Measurements from ENCODE around the gene RCAN1. TPM values are rescaled to one million over a fixed set of nuclear protein-coding genes. Genes with fewer than 3 reads are reported as not detected.

RCAN1 gene
- total and polyA plus RNA-seq, 2 of the 8 experiments (the other 6 are each of a cell fraction or from before 2014, with no cell fraction given) = 1.7 to 6.4 TPM

DNA sequence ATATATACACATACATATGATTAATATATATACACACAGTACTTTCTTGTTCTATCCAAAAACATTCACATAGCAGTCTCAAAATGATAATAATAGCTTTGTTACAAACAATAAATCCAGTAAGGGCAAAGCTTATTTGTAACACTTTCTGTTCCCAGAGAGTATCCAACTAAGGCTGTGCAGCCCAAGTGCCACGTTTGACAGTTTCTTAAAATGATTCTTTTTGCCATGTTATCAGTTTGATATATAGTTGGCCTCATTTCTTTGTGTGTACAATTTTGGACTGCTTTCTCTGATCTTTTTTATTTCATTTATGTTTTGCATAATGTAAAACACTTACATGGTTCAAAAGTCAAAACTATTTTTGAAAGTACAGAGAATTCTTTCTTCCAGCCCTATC, 114.7 kb downstream of the RCAN1 start:
- Histone ChIP-seq H3K56ac (replicated peaks; ENCODE audit: insufficient read length, low read depth, low read length) (no peak overlapping the region), H3K14ac (ENCODE audit: insufficient read length) (no peak overlapping the region), H3K27me3 (replicated peaks in 1 of 4; ENCODE audit: control insufficient read depth in 3 of 4, extremely low read depth in 1 of 4, insufficient read depth in 3 of 4, low read length in 3 of 4) (no peaks in the 10 kb centered on the region), H3K4me1 (replicated peaks in 1 of 4; ENCODE audit: control insufficient read depth in 3 of 4, insufficient read depth in 4 of 4, low read length in 3 of 4) (no peaks in the 10 kb centered on the region), H3K79me1 (ENCODE audit: low read depth, low read length) (no peaks in the 10 kb centered on the region), H3K4me3 (ENCODE audit: extremely low read depth in 1 of 4, insufficient read depth in 2 of 4, low read depth in 3 of 4, low read length in 4 of 4) (no peak overlapping the region), H2BK12ac (ENCODE audit: low read depth, low read length) (no peak overlapping the region), H2BK20ac (ENCODE audit: low read length) (no peak overlapping the region), H3K4ac (replicated peaks; ENCODE audit: insufficient read length, low read depth, low read length) (no peak overlapping the region), H4K91ac (replicated peaks; ENCODE audit: insufficient read length, low read length) (no peak overlapping the region), H3K4me2 (ENCODE audit: insufficient read depth in 1 of 2, low read depth in 2 of 2, low read length in 2 of 2) (no peak overlapping the region), H4K20me1 (replicated peaks in 1 of 2; ENCODE audit: control insufficient read depth in 1 of 2, insufficient read depth in 2 of 2, low read length in 2 of 2) (no peaks in the 10 kb centered on the region), H2AK5ac (ENCODE audit: low read depth, low read length) (no peak overlapping the region), H2AFZ (ENCODE audit: low read length) (no peak overlapping the region), H3K27ac (ENCODE audit: low read depth, low read length) (no peak overlapping the region), H2BK120ac (replicated peaks; ENCODE audit: low read depth, low read length) (no peak overlapping the region), H3K9ac (replicated peaks in 1 of 4; ENCODE audit: extremely low read depth in 1 of 4, low read depth in 3 of 4, low read length in 3 of 4) (no peak overlapping the region), H3K23me2 (ENCODE audit: low read depth, low read length) (no peaks in the 10 kb centered on the region), H3K18ac (ENCODE audit: extremely low read depth, low read length) (no peak overlapping the region), H3K9me3 (ENCODE audit: insufficient read depth in 2 of 2, low read depth in 1 of 2, low read length in 1 of 2) (no peaks in the 10 kb centered on the region), H4K8ac (ENCODE audit: extremely low read depth, insufficient read depth, low read length) (no peak overlapping the region), H3K79me2 (ENCODE audit: control insufficient read depth in 1 of 2, insufficient read depth in 2 of 2, low read length in 2 of 2) (no peaks in the 10 kb centered on the region), H2BK5ac (ENCODE audit: low read depth, low read length) (no peak overlapping the region), H3K36me3 (ENCODE audit: control insufficient read depth in 2 of 4, insufficient read depth in 4 of 4, low read length in 3 of 4) (no peaks in the 10 kb centered on the region), H3K23ac (ENCODE audit: insufficient read length) (no peak overlapping the region), H2BK15ac (ENCODE audit: low read length) (no peak overlapping the region), H4K5ac (ENCODE audit: insufficient read length, low read depth, low read length) (no peak overlapping the region)
- no peak for DNase-seq (ENCODE audit: low read depth in 1 of 2, low spot score in 2 of 2)
- TF ChIP-seq RAD21 (IDR thresholded peaks at IDR 0.05 in 1 of 2, conservative IDR thresholded peaks at IDR 0.05 in 1 of 2; ENCODE audit: low read depth in 2 of 2, low read length in 2 of 2) = no peak
- FAIRE-seq = no peak
- ChIA-PET CTCF (ENCODE audit: partially characterized antibody) (interaction anchor here (1.4 to 4.1 kb wide), 2 partner anchors 11 to 17 kb away, joined by 4 to 21 read pairs; partner anchors contain the start of gene KCNE1), POLR2A (ENCODE audit: partially characterized antibody) (no interaction called here)
- 92% methylated on average over 1 of the region's 1 CpG; no CpG with 5 or more reads in 1 of the 2 experiments for WGBS, 2 experiments (ENCODE audit: extremely low coverage in 1 of 2, insufficient coverage in 1 of 2, insufficient read length in 1 of 2, insufficient replicate concordance in 2 of 2, low coverage in 1 of 2, low lambda C conversion rate in 2 of 2, missing lambda C conversion rate in 1 of 2)
